SK-MEL-5 (cell line): Measurements from ENCODE around the gene SLU7. TPM values are rescaled to one million over a fixed set of nuclear protein-coding genes. Genes with fewer than 3 reads are reported as not detected.

Source experiments
- DNase-seq: peaks from one replicate; pipeline ENCODE4 v3.0.0-alpha.2; 2016; ENCODE audit warnings: low read depth, low spot score
- in situ Hi-C: cut with HindIII; loops from 2 replicates; pipeline ENCODE4 v1.10.0; 2016; ENCODE audit warnings: low sequenced_read_pairs, high pct_unique_total_duplicates, low pct_unique_long_range_greater_than_20kb
- polyA plus RNA-seq, 2 experiments: library from polyadenylated mRNA; depleted of rRNA; stranded (reverse); fragments of >200 nt; gene quantifications; 2 replicates each; pipeline ENCODE4 v1.2.3, GENCODE V29; 2015
- total RNA-seq: library from RNA; depleted of rRNA; stranded (reverse); fragments of >200 nt; shearing (Covaris generic); gene quantifications from 2 replicates; pipeline ENCODE4 v1.2.3, GENCODE V29; 2014; rRNA removed

Gene SLU7
- total RNA-seq = 66.9 and 70.7 TPM in 2 replicates
- polyA plus RNA-seq (2015; cell fraction: cytosol; rRNA removed) = 59.7 and 70.1 TPM in 2 replicates
- polyA plus RNA-seq (2015; cell fraction: nucleus; rRNA removed) = 32.4 and 33.6 TPM in 2 replicates

- peak; percentile 93 for DNase-seq
- in situ Hi-C loops = no loop called here
These were observed at the start of gene SLU7 for GRCh38 chr5:160418561-160419457. Gene SLU7, minus strand, starts transcription at chr5:160419081. Its CDS starts 3,787 bp downstream, at chr5:160415294.

GRCh38 chr5:160468363-160468975 is 49.6 kb upstream of the SLU7 start:
- in situ Hi-C loops = no loop called here
- DNase-seq = peak; percentile 64

GRCh38 chr5:160467555-160468362 is 48.9 kb upstream of the SLU7 start:
- peak; percentile 97 for DNase-seq

GRCh38 chr5:160466889-160467554 is 48.1 kb upstream of the SLU7 start:
- DNase-seq = peak; percentile 58
- in situ Hi-C loops = no loop called here

More at GRCh38 chr5:160467555-160468362, 48.9 kb upstream of the SLU7 start:
- in situ Hi-C loops = no loop called here

GRCh38 chr5:160466116-160466515 is 47.2 kb upstream of the SLU7 start:
- no peak for DNase-seq
- in situ Hi-C loops = no loop called here

GRCh38 chr5:160464466-160464797 is 45.6 kb upstream of the SLU7 start:
- DNase-seq = no peak
- in situ Hi-C loops = no loop called here

GRCh38 chr5:160463740-160464465 is 45.0 kb upstream of the SLU7 start:
- in situ Hi-C loops = no loop called here
- peak; percentile 83 for DNase-seq

GRCh38 chr5:160463227-160463626 is 44.3 kb upstream of the SLU7 start:
- in situ Hi-C loops = no loop called here
- DNase-seq = no peak

- in situ Hi-C loops = no loop called here
- no peak for DNase-seq
These were observed 43.3 kb upstream of the SLU7 start for GRCh38 chr5:160462167-160462566.

GRCh38 chr5:160461378-160461777 is 42.5 kb upstream of the SLU7 start:
- in situ Hi-C loops = no loop called here
- DNase-seq = no peak

GRCh38 chr5:160460377-160461049 is 41.6 kb upstream of the SLU7 start:
- in situ Hi-C loops = no loop called here
- DNase-seq = peak; percentile 33

GRCh38 chr5:160458806-160459800 is 40.2 kb upstream of the SLU7 start:
- DNase-seq = peak; percentile 99
- in situ Hi-C loops = no loop called here

GRCh38 chr5:160457252-160457651 is 38.4 kb upstream of the SLU7 start:
- DNase-seq = peak; percentile 68
- in situ Hi-C loops = no loop called here

GRCh38 chr5:160456480-160457177 is 37.7 kb upstream of the SLU7 start:
- DNase-seq = peak; percentile 27

GRCh38 chr5:160455600-160455999 is 36.7 kb upstream of the SLU7 start:
- DNase-seq = no peak
- in situ Hi-C loops = no loop called here

More at GRCh38 chr5:160456480-160457177, 37.7 kb upstream of the SLU7 start:
- in situ Hi-C loops = no loop called here
